ENCODE data around the gene SLC7A9. TPM values are rescaled to one million over a fixed set of nuclear protein-coding genes. Genes with fewer than 3 reads are reported as not detected.

The SLC7A9 gene
- total and polyA plus RNA-seq, 2 of the 13 experiments (the other 11 are each of a cell fraction or from before 2014, with no cell fraction given): 4.7 to 8.3 TPM

DNA sequence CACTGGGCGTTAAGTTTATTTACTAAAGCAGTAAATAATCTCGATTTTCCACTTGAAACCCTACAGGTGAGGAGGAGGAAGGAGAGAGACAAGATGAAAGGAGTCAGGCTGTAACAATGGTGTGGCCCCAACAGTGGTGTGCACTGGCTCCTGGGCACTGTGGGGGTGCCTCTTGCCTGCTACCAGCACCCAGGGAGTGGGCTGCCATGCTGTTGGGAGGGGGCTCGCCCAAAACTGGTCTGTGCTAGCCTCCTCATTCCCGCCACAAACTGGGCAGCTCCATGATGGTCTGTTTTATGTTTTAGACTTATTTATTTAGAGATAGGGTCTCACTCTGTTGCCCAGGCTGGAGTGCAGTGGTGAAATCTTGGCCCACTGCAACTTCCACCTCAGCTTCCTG, 49.8 kb upstream of the SLC7A9 start:
- Histone ChIP-seq H3K4me3 (replicated peaks in 1 of 3; ENCODE audit: insufficient read depth in 1 of 3, low read depth in 2 of 3, low read length in 3 of 3) (no peak overlapping the region), H4K20me1 (ENCODE audit: insufficient read depth, low read length) (no peaks in the 10 kb centered on the region), H3K27me3 (ENCODE audit: control insufficient read depth in 1 of 2, insufficient read depth in 2 of 2, low read length in 2 of 2) (no peaks in the 10 kb centered on the region), H3K79me2 (ENCODE audit: insufficient read depth, low read length) (no peaks in the 10 kb centered on the region), H3K9ac (ENCODE audit: insufficient read depth, low read depth, low read length) (no peak overlapping the region), H3K27ac (ENCODE audit: extremely low read length, insufficient read depth, low read length) (no peak overlapping the region), H2AFZ (ENCODE audit: low read length) (no peak overlapping the region), H3K4me1 (ENCODE audit: insufficient read depth, low read length) (no peaks in the 10 kb centered on the region), H3K36me3 (replicated peaks in 1 of 2; ENCODE audit: control insufficient read depth in 1 of 2, insufficient read depth in 2 of 2, low read length in 2 of 2) (peaks cover 3 to 7% of the 10 kb centered on the region in 2 experiments; a peak in 2 of 5 replicates), H3K9me3 (ENCODE audit: low read length) (no peaks in the 10 kb centered on the region), H3K4me2 (ENCODE audit: low read depth, low read length) (no peak overlapping the region)
- no TSS peak for BruUV-seq (replicated peaks)
- TF ChIP-seq MTF1 (CRISPR knock-in tag; IDR thresholded peaks at IDR 0.05) (no peak), ZNF75D (CRISPR knock-in tag; IDR thresholded peaks at IDR 0.05; ENCODE audit: borderline replicate concordance) (no peak), ZNF235 (CRISPR knock-in tag; IDR thresholded peaks at IDR 0.05; ENCODE audit: borderline replicate concordance) (no peak), PHF20 (CRISPR knock-in tag; IDR thresholded peaks at IDR 0.05) (no peak), U2AF2 (IDR thresholded peaks at IDR 0.05; ENCODE audit: low read depth, low read length) (no peak), KLF9 (CRISPR knock-in tag; IDR thresholded peaks at IDR 0.05; ENCODE audit: low read depth) (no peak), SOX6 (IDR thresholded peaks at IDR 0.05) (no peak), SOX6 (CRISPR knock-in tag; IDR thresholded peaks at IDR 0.05) (no peak), RFX3 (CRISPR knock-in tag; IDR thresholded peaks at IDR 0.05) (no peak), GATAD2A (CRISPR knock-in tag; IDR thresholded peaks at IDR 0.05) (no peak), TARDBP (CRISPR knock-in tag; IDR thresholded peaks at IDR 0.05) (no peak), SRSF1 (optimal IDR thresholded peaks at IDR 0.05; ENCODE audit: low read depth, low read length) (no peak), RORA (CRISPR knock-in tag; IDR thresholded peaks at IDR 0.05) (no peak), DNMT1 (CRISPR knock-in tag; IDR thresholded peaks at IDR 0.05) (no peak), AGO1 (IDR thresholded peaks at IDR 0.05; ENCODE audit: low read depth, low read length, poor library complexity, severe bottlenecking) (no peak)
- TF ChIP-seq, protein P1, sequence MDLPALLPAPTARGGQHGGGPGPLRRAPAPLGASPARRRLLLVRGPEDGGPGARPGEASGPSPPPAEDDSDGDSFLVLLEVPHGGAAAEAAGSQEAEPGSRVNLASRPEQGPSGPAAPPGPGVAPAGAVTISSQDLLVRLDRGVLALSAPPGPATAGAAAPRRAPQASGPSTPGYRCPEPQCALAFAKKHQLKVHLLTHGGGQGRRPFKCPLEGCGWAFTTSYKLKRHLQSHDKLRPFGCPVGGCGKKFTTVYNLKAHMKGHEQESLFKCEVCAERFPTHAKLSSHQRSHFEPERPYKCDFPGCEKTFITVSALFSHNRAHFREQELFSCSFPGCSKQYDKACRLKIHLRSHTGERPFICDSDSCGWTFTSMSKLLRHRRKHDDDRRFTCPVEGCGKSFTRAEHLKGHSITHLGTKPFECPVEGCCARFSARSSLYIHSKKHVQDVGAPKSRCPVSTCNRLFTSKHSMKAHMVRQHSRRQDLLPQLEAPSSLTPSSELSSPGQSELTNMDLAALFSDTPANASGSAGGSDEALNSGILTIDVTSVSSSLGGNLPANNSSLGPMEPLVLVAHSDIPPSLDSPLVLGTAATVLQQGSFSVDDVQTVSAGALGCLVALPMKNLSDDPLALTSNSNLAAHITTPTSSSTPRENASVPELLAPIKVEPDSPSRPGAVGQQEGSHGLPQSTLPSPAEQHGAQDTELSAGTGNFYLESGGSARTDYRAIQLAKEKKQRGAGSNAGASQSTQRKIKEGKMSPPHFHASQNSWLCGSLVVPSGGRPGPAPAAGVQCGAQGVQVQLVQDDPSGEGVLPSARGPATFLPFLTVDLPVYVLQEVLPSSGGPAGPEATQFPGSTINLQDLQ (CRISPR knock-in tag; IDR thresholded peaks at IDR 0.05): no peak
- TF ChIP-seq, protein P2, sequence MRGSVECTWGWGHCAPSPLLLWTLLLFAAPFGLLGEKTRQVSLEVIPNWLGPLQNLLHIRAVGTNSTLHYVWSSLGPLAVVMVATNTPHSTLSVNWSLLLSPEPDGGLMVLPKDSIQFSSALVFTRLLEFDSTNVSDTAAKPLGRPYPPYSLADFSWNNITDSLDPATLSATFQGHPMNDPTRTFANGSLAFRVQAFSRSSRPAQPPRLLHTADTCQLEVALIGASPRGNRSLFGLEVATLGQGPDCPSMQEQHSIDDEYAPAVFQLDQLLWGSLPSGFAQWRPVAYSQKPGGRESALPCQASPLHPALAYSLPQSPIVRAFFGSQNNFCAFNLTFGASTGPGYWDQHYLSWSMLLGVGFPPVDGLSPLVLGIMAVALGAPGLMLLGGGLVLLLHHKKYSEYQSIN (CRISPR knock-in tag; IDR thresholded peaks at IDR 0.05; ENCODE audit: borderline replicate concordance): no peak
- TF ChIP-seq, protein P3, sequence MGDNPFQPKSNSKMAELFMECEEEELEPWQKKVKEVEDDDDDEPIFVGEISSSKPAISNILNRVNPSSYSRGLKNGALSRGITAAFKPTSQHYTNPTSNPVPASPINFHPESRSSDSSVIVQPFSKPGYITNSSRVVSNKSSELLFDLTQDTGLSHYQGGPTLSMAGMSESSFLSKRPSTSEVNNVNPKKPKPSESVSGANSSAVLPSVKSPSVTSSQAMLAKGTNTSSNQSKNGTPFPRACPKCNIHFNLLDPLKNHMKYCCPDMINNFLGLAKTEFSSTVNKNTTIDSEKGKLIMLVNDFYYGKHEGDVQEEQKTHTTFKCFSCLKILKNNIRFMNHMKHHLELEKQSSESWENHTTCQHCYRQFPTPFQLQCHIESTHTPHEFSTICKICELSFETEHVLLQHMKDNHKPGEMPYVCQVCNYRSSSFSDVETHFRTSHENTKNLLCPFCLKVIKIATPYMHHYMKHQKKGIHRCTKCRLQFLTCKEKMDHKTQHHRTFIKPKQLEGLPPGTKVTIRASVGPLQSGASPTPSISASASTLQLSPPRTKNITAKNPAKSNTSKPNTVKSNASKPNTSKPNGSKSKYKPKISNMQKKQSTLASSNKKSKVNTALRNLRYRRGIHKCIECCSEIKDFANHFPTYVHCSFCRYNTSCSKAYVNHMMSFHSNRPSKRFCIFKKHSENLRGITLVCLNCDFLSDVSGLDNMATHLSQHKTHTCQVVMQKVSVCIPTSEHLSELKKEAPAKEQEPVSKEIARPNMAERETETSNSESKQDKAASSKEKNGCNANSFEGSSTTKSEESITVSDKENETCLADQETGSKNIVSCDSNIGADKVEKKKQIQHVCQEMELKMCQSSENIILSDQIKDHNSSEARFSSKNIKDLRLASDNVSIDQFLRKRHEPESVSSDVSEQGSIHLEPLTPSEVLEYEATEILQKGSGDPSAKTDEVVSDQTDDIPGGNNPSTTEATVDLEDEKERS (CRISPR knock-in tag; IDR thresholded peaks at IDR 0.05): no peak
- intact Hi-C loops (cut with micrococcal nuclease; ENCODE audit: unreplicated experiment): no loop called here
- no peak for FAIRE-seq
- POLR2A ChIA-PET: no interaction called here
- in situ Hi-C loops (cut with HindIII; ENCODE audit: extremely low pct_ligation_motif_present, low pct_unique_long_range_greater_than_20kb): no loop called here
- no peak for DNase-seq (ENCODE audit: low spot score)
- 87% methylated on average over 4 of the region's 4 CpGs for WGBS (ENCODE audit: low lambda C conversion rate)
- no peak for ATAC-seq
- CTCF ChIA-PET (ENCODE audit: low intra/inter-chr PET ratio, low total read pairs): no interaction called here
